RWPE1 (cell line): ENCODE data around the gene FAM114A2.
"Not testable (repeated sequence)": the region's sequence is repeated elsewhere in the genome, so short reads cannot be mapped to it uniquely, and the experiment has no call there.

Source experiments
- CTCF ChIA-PET: fragments of 350-600 bp; sonication (Branson Sonifier 250); formaldehyde crosslinking; extraction: SDS; loops from one replicate; lab custom pipeline; 2021; lab: Yijun Ruan, JAX
- POLR2A ChIA-PET: fragments of 400-600 bp; formaldehyde crosslinking; extraction: SDS; loops from one replicate; lab custom pipeline; 2020; ENCODE audit warnings: antibody characterized with exemption; ENCODE audit not compliant: low non-redundant PET; lab: Yijun Ruan, JAX
- DNase-seq: peaks from one replicate; pipeline ENCODE4 v3.0.0; 2012; ENCODE audit warnings: low spot score
- H3K27ac ChIP-seq: fragments of 450-650 bp; 2 replicates; pipeline ENCODE4 v1.5.1; 2017
- CTCF ChIP-seq: fragments of 450-650 bp; conservative IDR thresholded peaks from 2 replicates; pipeline ENCODE4 v1.5.1; 2017; ENCODE audit warnings: low read depth, mild to moderate bottlenecking

FAM114A2 gene

GRCh38 chr5:154078272-154078671, 39.6 kb upstream of the FAM114A2 start:
- ChIA-PET POLR2A (no interaction called here), CTCF (interaction anchor here (0.5 kb wide), 1 partner anchor 75 kb away, joined by 3 read pairs; no protein-coding TSS in a partner anchor)
- H3K27ac ChIP-seq, result no peak overlapping the region
- no peak for DNase-seq
- no peak for TF ChIP-seq CTCF

GRCh38 chr5:154077696-154078095, 39.0 kb upstream of the FAM114A2 start:
- no peak overlapping the region for H3K27ac ChIP-seq
- DNase-seq, result peak; percentile 28
- TF ChIP-seq CTCF, result no peak
- ChIA-PET CTCF (interaction anchor here (0.5 to 0.6 kb wide), 2 partner anchors 75 to 117 kb away, joined by 3 read pairs; no protein-coding TSS in a partner anchor), POLR2A (interaction anchor here (0.6 kb wide), 1 partner anchor 99 kb away, joined by 6 read pairs; no protein-coding TSS in a partner anchor)

GRCh38 chr5:154076240-154076922, 37.7 kb upstream of the FAM114A2 start:
- ChIA-PET POLR2A (no interaction called here), CTCF (interaction anchor here (0.7 kb wide), 1 partner anchor 243 kb away, joined by 3 read pairs; no protein-coding TSS in a partner anchor)
- no peak for TF ChIP-seq CTCF
- no peak for DNase-seq
- no peak overlapping the region for H3K27ac ChIP-seq

GRCh38 chr5:154072414-154073171, 33.9 kb upstream of the FAM114A2 start:
- ChIA-PET CTCF (interaction anchor here (0.5 to 2.0 kb wide), 30 partner anchors 9 to 1504 kb away, joined by 3 to 33 read pairs (median 3); partner anchors contain the start of gene GALNT10), POLR2A (no interaction called here)
- DNase-seq, result peak; percentile 90
- TF ChIP-seq CTCF, result peak; percentile 95
- no peak overlapping the region for H3K27ac ChIP-seq

GRCh38 chr5:154071799-154072413, 33.2 kb upstream of the FAM114A2 start:
- no peak overlapping the region for H3K27ac ChIP-seq
- ChIA-PET POLR2A (no interaction called here), CTCF (interaction anchor here (0.5 to 2.0 kb wide), 27 partner anchors 8 to 938 kb away, joined by 3 to 33 read pairs (median 3); partner anchors contain the start of gene GALNT10)
- no peak for TF ChIP-seq CTCF
- DNase-seq, result no peak

- DNase-seq, H3K27ac ChIP-seq, POLR2A ChIA-PET: not testable (repeated sequence)
- CTCF ChIA-PET, result interaction anchor here (0.6 to 1.6 kb wide), 2 partner anchors 96 to 336 kb away, joined by 3 to 6 read pairs; no protein-coding TSS in a partner anchor
These were observed 31.1 kb upstream of the FAM114A2 start for GRCh38 chr5:154069854-154070253.
